Measurements from ENCODE around the gene CD300E.
"Not testable (repeated sequence)": the region's sequence is repeated elsewhere in the genome, so short reads cannot be mapped to it uniquely, and the experiment has no call there.

CD300E gene

GRCh38 chr17:74579900-74580299 is 43.6 kb downstream of the CD300E start:
- H3K4me1 ChIP-seq (ENCODE audit: control insufficient read depth, insufficient read depth, low read length) = no peaks in the 10 kb centered on the region
- no peak overlapping the region for H3K4me3 ChIP-seq (ENCODE audit: low read depth, low read length)
- H3K27ac ChIP-seq (ENCODE audit: low read depth, low read length) = no peak overlapping the region
- H3K9me3 ChIP-seq (ENCODE audit: control insufficient read depth, insufficient read depth, low read depth, low read length) = 0 out of 2 replicates have a peak, but pooled peaks cover 3% of the 10 kb centered on the region
- peaks cover under 1% of the 10 kb centered on the region; the same call in 1 of the 2 replicates for H3K27me3 ChIP-seq (ENCODE audit: control insufficient read depth, insufficient read depth, low read length)
- no peak overlapping the region for H3K9ac ChIP-seq (ENCODE audit: low read length)
- no peaks in the 10 kb centered on the region for H3K36me3 ChIP-seq (ENCODE audit: control insufficient read depth, insufficient read depth, low read length)

GRCh38 chr17:74578979-74579378 is 44.6 kb downstream of the CD300E start:
- Histone ChIP-seq H3K27ac (ENCODE audit: low read depth, low read length) (no peak overlapping the region), H3K9me3 (ENCODE audit: control insufficient read depth, insufficient read depth, low read depth, low read length) (no peaks in the 10 kb centered on the region), H3K4me3 (ENCODE audit: low read depth, low read length) (no peak overlapping the region), H3K4me1 (ENCODE audit: control insufficient read depth, insufficient read depth, low read length) (no peaks in the 10 kb centered on the region), H3K27me3 (ENCODE audit: control insufficient read depth, insufficient read depth, low read length) (peaks cover 9% of the 10 kb centered on the region; the same call in 1 of the 2 replicates), H3K36me3 (ENCODE audit: control insufficient read depth, insufficient read depth, low read length) (no peaks in the 10 kb centered on the region), H3K9ac (ENCODE audit: low read length) (no peak overlapping the region)

GRCh38 chr17:74574489-74575142 is 48.9 kb downstream of the CD300E start:
- no peaks in the 10 kb centered on the region for H3K36me3 ChIP-seq (ENCODE audit: control insufficient read depth, insufficient read depth, low read length)
- no peaks in the 10 kb centered on the region for H3K4me1 ChIP-seq (ENCODE audit: control insufficient read depth, insufficient read depth, low read length)
- no peak overlapping the region for H3K27ac ChIP-seq (ENCODE audit: low read depth, low read length)
- H3K4me3 ChIP-seq (ENCODE audit: low read depth, low read length) = no peak overlapping the region
- H3K9ac ChIP-seq (ENCODE audit: low read length) = no peak overlapping the region
- H3K27me3 ChIP-seq (ENCODE audit: control insufficient read depth, insufficient read depth, low read length) = peaks cover 12% of the 10 kb centered on the region; the same call in 1 of the 2 replicates
- no peaks in the 10 kb centered on the region for H3K9me3 ChIP-seq (ENCODE audit: control insufficient read depth, insufficient read depth, low read depth, low read length)

GRCh38 chr17:74573635-74574034 is 49.9 kb downstream of the CD300E start:
- not testable (repeated sequence) for H3K9ac ChIP-seq (ENCODE audit: low read length); H3K9me3 ChIP-seq (ENCODE audit: control insufficient read depth, insufficient read depth, low read depth, low read length); H3K27ac ChIP-seq (ENCODE audit: low read depth, low read length); H3K4me3 ChIP-seq (ENCODE audit: low read depth, low read length); H3K36me3 ChIP-seq (ENCODE audit: control insufficient read depth, insufficient read depth, low read length); H3K4me1 ChIP-seq (ENCODE audit: control insufficient read depth, insufficient read depth, low read length)
- peaks cover 12% of the 10 kb centered on the region; the same call in 1 of the 2 replicates for H3K27me3 ChIP-seq (ENCODE audit: control insufficient read depth, insufficient read depth, low read length)

DNA sequence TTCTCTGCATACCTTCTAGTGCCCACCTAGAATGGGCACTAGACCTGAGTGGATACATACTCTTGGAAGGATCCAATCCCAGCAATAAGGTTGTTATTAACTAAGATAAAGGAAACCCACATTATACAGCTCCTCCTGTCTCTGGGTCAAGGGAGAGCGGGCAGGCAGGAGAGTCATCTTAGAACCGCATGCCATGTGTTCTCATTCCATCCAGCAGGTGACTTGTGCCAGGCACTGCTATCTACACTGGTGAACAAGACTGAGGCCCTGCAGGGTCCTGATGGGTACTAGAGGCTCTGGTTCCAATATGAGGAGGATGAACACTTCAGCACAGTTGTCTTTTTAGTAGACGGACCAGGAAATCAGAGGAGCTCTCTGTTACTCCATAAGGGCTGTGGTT is 50.4 kb downstream of the CD300E start:
- H3K27me3 ChIP-seq (ENCODE audit: control insufficient read depth, insufficient read depth, low read length) = peaks cover 12% of the 10 kb centered on the region; the same call in 1 of the 2 replicates
- no peaks in the 10 kb centered on the region; the same call in 1 of the 2 replicates for H3K4me1 ChIP-seq (ENCODE audit: control insufficient read depth, insufficient read depth, low read length)
- no peak overlapping the region for H3K4me3 ChIP-seq (ENCODE audit: low read depth, low read length)
- H3K9ac ChIP-seq (ENCODE audit: low read length) = no peak overlapping the region
- no peaks in the 10 kb centered on the region for H3K9me3 ChIP-seq (ENCODE audit: control insufficient read depth, insufficient read depth, low read depth, low read length)
- H3K36me3 ChIP-seq (ENCODE audit: control insufficient read depth, insufficient read depth, low read length) = no peaks in the 10 kb centered on the region
- no peak overlapping the region for H3K27ac ChIP-seq (ENCODE audit: low read depth, low read length)

GRCh38 chr17:74571621-74572270 is 51.8 kb downstream of the CD300E start:
- Histone ChIP-seq H3K4me1 (ENCODE audit: control insufficient read depth, insufficient read depth, low read length) (no peaks in the 10 kb centered on the region; the same call in 1 of the 2 replicates), H3K4me3 (ENCODE audit: low read depth, low read length) (no peak overlapping the region), H3K27me3 (ENCODE audit: control insufficient read depth, insufficient read depth, low read length) (peaks cover 12% of the 10 kb centered on the region; the same call in 1 of the 2 replicates), H3K9ac (ENCODE audit: low read length) (no peak overlapping the region), H3K27ac (ENCODE audit: low read depth, low read length) (no peak overlapping the region), H3K36me3 (ENCODE audit: control insufficient read depth, insufficient read depth, low read length) (no peaks in the 10 kb centered on the region), H3K9me3 (ENCODE audit: control insufficient read depth, insufficient read depth, low read depth, low read length) (no peaks in the 10 kb centered on the region)

DNA sequence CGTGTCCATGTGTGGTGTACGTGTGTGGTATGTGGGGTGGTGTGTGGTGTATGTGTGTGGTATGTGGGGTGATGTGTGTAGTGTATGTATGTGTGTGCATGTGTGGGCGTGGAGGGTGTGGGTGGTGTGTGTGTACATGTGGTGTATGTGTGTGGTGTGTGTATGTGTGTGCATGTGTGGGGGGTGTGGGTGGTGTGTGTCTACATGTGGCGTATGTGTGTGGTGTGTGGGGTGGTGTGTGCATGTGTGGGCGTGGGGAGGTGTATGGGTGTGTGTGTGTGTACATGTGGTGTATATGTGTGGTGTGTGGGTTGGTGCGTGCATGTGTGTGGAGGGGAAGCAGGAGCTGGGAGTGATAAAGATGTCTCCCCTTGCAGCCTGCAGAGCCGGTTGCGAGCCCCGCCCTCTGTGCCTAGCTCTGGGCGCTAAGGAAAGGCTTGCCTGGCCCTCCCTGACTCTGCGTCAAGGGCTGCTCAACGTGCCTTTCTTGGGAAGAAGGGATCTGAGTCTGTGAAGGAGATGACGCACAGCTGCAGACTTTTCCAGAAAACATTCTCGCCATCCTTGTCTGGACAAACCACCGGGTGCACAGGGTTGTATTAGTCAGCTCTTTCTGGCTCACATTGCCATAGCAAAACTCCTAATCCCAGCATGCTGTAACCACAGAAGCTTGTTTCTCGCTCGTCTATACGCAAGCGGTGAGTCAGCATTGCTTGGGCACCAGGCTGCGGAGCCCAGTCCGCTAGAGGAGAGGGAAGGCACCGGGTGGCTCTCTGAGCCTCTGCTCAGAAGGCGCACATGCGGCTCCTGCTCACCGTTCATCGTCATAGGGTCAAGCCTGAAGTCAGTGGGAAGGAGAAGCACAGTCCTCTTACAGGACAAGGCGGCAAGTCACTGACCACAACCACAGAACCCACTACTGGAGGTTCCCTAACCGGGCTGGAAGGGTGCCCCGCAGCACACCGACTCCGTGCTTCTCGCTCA is 54.2 kb downstream of the CD300E start:
- Histone ChIP-seq H3K4me1 (ENCODE audit: control insufficient read depth, insufficient read depth, low read length) (peaks cover 2% of the 10 kb centered on the region; the same call in 1 of the 2 replicates), H3K27me3 (ENCODE audit: control insufficient read depth, insufficient read depth, low read length) (peaks cover 6% of the 10 kb centered on the region; the same call in 1 of the 2 replicates), H3K27ac (ENCODE audit: low read depth, low read length) (no peak overlapping the region), H3K4me3 (ENCODE audit: low read depth, low read length) (no peak overlapping the region), H3K36me3 (ENCODE audit: control insufficient read depth, insufficient read depth, low read length) (no peaks in the 10 kb centered on the region), H3K9me3 (ENCODE audit: control insufficient read depth, insufficient read depth, low read depth, low read length) (no peaks in the 10 kb centered on the region), H3K9ac (ENCODE audit: low read length) (no peak overlapping the region)

DNA sequence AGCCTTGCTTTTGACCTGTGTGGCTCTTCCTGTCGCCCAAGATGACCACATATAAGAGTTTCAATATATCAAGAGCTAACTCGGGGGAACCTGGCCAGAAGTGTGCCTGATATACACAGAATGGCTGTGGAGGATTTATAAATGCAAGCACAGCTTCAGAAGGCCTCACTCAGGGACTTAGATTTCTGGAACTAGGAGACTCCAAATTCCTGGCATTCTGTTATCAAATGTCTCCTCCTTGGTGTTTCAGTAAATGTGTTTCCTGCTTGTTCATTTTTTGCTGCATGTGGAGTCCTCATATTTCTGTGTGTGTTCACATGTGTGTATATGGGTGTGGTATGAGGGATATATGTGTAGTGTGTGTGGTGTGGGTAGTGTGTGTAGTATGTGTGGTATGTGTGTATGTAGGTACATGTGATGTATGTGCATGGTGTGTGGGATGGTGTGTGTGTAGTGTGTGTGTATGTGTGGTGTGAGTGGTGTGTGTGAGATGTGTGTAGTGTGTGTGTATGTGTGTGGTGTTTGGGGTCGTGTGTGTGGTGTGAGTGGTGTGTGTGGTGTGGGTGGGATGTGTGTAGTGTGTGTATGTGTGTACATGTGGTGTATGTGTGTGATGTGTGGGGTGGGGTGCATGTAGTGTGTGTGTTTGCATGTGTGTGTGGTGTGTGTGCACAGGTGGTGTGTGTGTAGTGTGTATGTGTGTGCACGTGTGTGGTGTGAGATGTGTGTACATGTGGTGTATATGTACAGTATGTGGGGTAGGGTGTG is 55.2 kb downstream of the CD300E start:
- H3K27me3 ChIP-seq (ENCODE audit: control insufficient read depth, insufficient read depth, low read length) = no peaks in the 10 kb centered on the region; the same call in 1 of the 2 replicates
- no peaks in the 10 kb centered on the region for H3K9me3 ChIP-seq (ENCODE audit: control insufficient read depth, insufficient read depth, low read depth, low read length)
- H3K36me3 ChIP-seq (ENCODE audit: control insufficient read depth, insufficient read depth, low read length) = no peaks in the 10 kb centered on the region
- peaks cover 2% of the 10 kb centered on the region; the same call in 1 of the 2 replicates for H3K4me1 ChIP-seq (ENCODE audit: control insufficient read depth, insufficient read depth, low read length)
- no peak overlapping the region for H3K27ac ChIP-seq (ENCODE audit: low read depth, low read length)
- H3K9ac ChIP-seq (ENCODE audit: low read length) = no peak overlapping the region
- no peak overlapping the region for H3K4me3 ChIP-seq (ENCODE audit: low read depth, low read length)

DNA sequence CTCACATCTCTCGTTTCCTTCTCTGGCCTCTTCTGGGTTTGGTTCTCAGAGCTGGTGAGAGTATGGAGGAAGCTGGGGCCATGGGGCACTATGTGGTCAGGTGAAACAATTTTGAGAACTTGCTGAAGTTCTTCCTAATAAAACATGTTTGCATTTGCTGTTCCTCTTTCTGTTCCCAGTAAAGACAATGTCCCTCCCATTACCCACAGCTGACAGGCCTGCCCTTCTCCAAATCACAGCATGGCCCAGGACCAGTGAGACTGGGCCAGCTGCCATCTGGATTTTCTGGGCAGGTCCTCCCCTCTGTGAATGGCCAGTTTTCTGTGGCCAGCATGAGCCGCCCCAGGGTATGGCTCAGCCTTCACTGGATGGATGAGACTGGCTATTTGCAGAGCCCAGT is 56.1 kb downstream of the CD300E start, which contains the start of gene CD300H:
Gene CD300H, minus strand, starts transcription at position 113 of the 400 bp plus-strand sequence.
- no peaks in the 10 kb centered on the region for H3K9me3 ChIP-seq (ENCODE audit: control insufficient read depth, insufficient read depth, low read depth, low read length)
- H3K9ac ChIP-seq (ENCODE audit: low read length) = no peak within 1 kb of the TSS
- H3K36me3 ChIP-seq (ENCODE audit: control insufficient read depth, insufficient read depth, low read length) = no peaks in the 10 kb centered on the region
- H3K27ac ChIP-seq (ENCODE audit: low read depth, low read length) = no peak within 1 kb of the TSS
- H3K27me3 ChIP-seq (ENCODE audit: control insufficient read depth, insufficient read depth, low read length) = no peaks in the 10 kb centered on the region; the same call in 1 of the 2 replicates
- H3K4me1 ChIP-seq (ENCODE audit: control insufficient read depth, insufficient read depth, low read length) = peaks cover 2% of the 10 kb centered on the region; the same call in 1 of the 2 replicates
- no peak within 1 kb of the TSS for H3K4me3 ChIP-seq (ENCODE audit: low read depth, low read length)

DNA sequence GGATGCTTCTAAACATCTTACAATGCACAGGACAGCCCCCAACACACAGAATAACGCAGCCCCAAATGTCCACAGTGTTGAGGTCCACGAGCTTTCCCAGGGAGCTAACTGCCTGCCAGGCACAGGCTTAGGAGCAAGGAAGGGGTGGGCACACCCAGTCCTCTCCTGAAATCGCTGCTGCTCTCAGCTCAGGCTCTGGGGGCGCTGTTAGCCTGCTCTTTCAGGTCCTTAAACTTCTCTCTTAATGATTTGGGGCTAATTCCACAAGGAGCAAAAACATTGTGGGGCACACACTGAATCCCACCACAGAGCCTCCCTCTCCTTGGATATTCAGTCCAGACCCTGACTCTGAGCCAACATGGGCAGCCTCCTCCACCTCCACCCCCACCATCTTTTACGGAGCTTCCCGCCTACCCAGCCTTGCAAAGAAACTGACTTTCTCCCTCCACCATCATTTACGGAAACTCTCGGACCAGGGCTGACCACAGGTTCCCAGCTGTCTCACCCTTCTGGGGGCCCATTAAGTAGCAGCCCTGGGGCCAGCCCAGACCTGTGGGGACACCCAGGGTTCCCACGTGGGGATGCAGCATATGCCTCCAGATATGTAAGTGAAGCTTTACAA is 57.3 kb downstream of the CD300E start:
- Histone ChIP-seq H3K9me3 (ENCODE audit: control insufficient read depth, insufficient read depth, low read depth, low read length) (no peaks in the 10 kb centered on the region), H3K27me3 (ENCODE audit: control insufficient read depth, insufficient read depth, low read length) (peaks cover 2% of the 10 kb centered on the region; the same call in 1 of the 2 replicates), H3K4me3 (ENCODE audit: low read depth, low read length) (no peak overlapping the region), H3K27ac (ENCODE audit: low read depth, low read length) (no peak overlapping the region), H3K36me3 (ENCODE audit: control insufficient read depth, insufficient read depth, low read length) (no peaks in the 10 kb centered on the region), H3K9ac (ENCODE audit: low read length) (no peak overlapping the region), H3K4me1 (ENCODE audit: control insufficient read depth, insufficient read depth, low read length) (peaks cover 2% of the 10 kb centered on the region; the same call in 1 of the 2 replicates)

All from HUES6 (cell line).